Upper lobe of left lung (tissue), 6 donors: ENCODE data around the gene KIAA1549. TPM values are rescaled to one million over a fixed set of nuclear protein-coding genes. Genes with fewer than 3 reads are reported as not detected.
A peak's percentile ranks its signal among the peaks of the same experiment; 100 is the strongest.

ENCODE experiments used
- ATAC-seq, 2 donors: fragments of 200-7000 bp; cut with Tn5 transposase; one replicate each; pipeline ENCODE4 v1.9.1; 2022; ENCODE audit warnings: mild to moderate bottlenecking in 2 of 2, moderate library complexity in 2 of 2; ENCODE audit not compliant: low FRiP score in 2 of 2
- DNase-seq, 2 donors: peaks; one replicate each; pipeline ENCODE4 v3.0.0-alpha.2; 2019 to 2020
- H3K27ac ChIP-seq, 4 donors: fragments of 200-600 bp; sonication (generic); one replicate each; pipeline ENCODE4 v1.5.1; 2016 to 2019
- H3K27me3 ChIP-seq, 4 donors: fragments of 200-600 bp; sonication (generic); one replicate each; pipeline ENCODE4 v1.5.1; 2017 to 2019
- H3K36me3 ChIP-seq, 4 donors: fragments of 200-600 bp; sonication (generic); one replicate each; pipeline ENCODE4 v1.5.1; 2016 to 2019
- H3K4me1 ChIP-seq, 4 donors: fragments of 200-600 bp; sonication (generic); one replicate each; pipeline ENCODE4 v1.5.1; 2018 to 2019
- H3K4me3 ChIP-seq, 4 donors: fragments of 200-600 bp; sonication (generic); one replicate each; pipeline ENCODE4 v1.5.1; 2017 to 2019; ENCODE audit warnings: mild to moderate bottlenecking in 2 of 4, moderate library complexity in 1 of 4
- H3K9me3 ChIP-seq, 4 donors: fragments of 200-600 bp; sonication (generic); one replicate each; pipeline ENCODE4 v1.5.1; 2018 to 2019
- EP300 ChIP-seq, 4 donors: sonication (generic); formaldehyde crosslinking; IDR thresholded peaks; one replicate each; pipeline ENCODE4 v1.5.1; 2017; ENCODE audit warnings: antibody characterized with exemption in 4 of 4, control low read depth in 2 of 4
- POLR2A ChIP-seq, 4 donors: fragments of 450-650 bp; IDR thresholded peaks; one replicate each; pipeline ENCODE4 v1.5.1; 2016 to 2017; ENCODE audit warnings: antibody characterized with exemption in 4 of 4, mild to moderate bottlenecking in 2 of 4
- POLR2AphosphoS5 ChIP-seq, 2 donors: sonication (generic); formaldehyde crosslinking; IDR thresholded peaks; one replicate each; pipeline ENCODE4 v1.5.1; 2017; ENCODE audit warnings: antibody characterized with exemption in 2 of 2
- WGBS, 2 donors: methylation state at CpG; one replicate each; pipeline ENCODE4 v1.1.5; 2017 to 2018; 5-methylcytosine and 5-hydroxymethylcytosine counted together
- total RNA-seq, 6 donors: library from RNA; depleted of rRNA in 4 of 6; stranded (reverse); fragments of >200 nt in 4 of 6; gene quantifications; one replicate each; pipeline versions ENCODE4 v1.1.0 to v1.2.1, GENCODE V29; 2016 to 2021
- TF ChIP-seq, protein P1 (sequence below), 6 experiments: fragments of 450-650 bp in 4 of 6; fragments of 200-600 bp in 2 of 6; sonication (generic) in 2 of 6; IDR thresholded peaks; one replicate each; pipeline ENCODE4 v1.5.1; 2016 to 2019; ENCODE audit warnings: antibody characterized with exemption in 6 of 6
- donor health status: DM: no; HTN: no; CAD: no; lungs with moderate emphysema.
- donor health status: DM: no; HTN: yes; CAD: no; lungs with severe emphysema.

KIAA1549 gene
- total RNA-seq, 6 donors from 2014 or later, result 4.1 to 10.2 (median 5.3) TPM

DNA sequence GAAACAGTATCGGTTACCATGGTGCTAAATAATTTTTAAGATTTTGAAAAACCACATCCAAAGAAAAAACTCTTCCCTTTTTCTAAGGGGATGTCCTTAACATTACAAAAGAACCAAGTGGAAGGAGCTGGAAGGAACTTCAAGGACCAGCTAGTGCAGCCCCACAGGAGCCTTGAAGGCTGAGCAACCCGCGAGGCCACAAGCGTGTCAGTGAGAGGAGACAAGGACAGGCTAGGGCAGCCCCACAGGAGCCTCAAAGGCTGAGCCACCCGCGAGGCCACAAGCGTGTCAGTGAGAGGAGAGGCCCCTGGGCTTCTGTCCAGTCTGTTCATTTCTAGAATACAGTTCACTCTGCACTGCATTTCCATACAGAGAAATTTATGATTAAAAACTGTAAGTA lies 103.1 kb downstream of the KIAA1549 start:
- DNase-seq (peak in 1 of 2 donors; percentile 31), ATAC-seq (no peak)
- Histone ChIP-seq H3K4me3 (no peak overlapping the region), H3K27ac (no peak overlapping the region), H3K4me1 (no peaks in the 10 kb centered on the region), H3K36me3 (peaks cover 0 to 22% (median 2%) of the 10 kb centered on the region in 4 donors), H3K9me3 (no peaks in the 10 kb centered on the region), H3K27me3 (no peaks in the 10 kb centered on the region)
- WGBS, 2 donors, result 91 to 95% methylated on average over 7 of the region's 7 CpGs
- no peak for TF ChIP-seq EP300 (IDR thresholded peaks at IDR 0.05)

DNA sequence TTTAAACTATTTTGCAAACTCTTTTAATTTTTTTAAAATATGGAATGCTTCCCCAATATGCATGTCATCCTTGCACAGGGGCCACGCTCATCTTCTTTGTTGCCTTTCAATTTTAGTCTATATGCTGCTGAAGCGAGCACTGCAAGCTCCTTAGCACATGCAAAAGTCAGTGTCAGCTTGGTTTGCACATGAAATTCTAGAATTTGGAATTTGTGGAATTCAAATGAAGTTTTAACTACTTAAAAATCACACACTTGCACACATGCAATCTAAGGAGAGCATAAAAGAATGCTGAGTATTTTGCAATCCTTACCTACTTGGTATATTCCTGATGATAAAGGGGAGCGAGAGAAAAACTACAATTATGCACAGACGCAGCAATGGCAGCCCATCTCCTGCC lies 104.9 kb downstream of the KIAA1549 start:
- TF ChIP-seq EP300 (IDR thresholded peaks at IDR 0.05) (no peak), POLR2A (IDR thresholded peaks at IDR 0.05) (no peak), POLR2AphosphoS5 (IDR thresholded peaks at IDR 0.05) (no peak)
- TF ChIP-seq, protein P1, sequence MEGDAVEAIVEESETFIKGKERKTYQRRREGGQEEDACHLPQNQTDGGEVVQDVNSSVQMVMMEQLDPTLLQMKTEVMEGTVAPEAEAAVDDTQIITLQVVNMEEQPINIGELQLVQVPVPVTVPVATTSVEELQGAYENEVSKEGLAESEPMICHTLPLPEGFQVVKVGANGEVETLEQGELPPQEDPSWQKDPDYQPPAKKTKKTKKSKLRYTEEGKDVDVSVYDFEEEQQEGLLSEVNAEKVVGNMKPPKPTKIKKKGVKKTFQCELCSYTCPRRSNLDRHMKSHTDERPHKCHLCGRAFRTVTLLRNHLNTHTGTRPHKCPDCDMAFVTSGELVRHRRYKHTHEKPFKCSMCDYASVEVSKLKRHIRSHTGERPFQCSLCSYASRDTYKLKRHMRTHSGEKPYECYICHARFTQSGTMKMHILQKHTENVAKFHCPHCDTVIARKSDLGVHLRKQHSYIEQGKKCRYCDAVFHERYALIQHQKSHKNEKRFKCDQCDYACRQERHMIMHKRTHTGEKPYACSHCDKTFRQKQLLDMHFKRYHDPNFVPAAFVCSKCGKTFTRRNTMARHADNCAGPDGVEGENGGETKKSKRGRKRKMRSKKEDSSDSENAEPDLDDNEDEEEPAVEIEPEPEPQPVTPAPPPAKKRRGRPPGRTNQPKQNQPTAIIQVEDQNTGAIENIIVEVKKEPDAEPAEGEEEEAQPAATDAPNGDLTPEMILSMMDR (IDR thresholded peaks at IDR 0.05), result no peak
- no peak for DNase-seq
- WGBS, 2 donors, result 69 to 93% methylated on average over 4 of the region's 4 CpGs
- ATAC-seq, result no peak
- H3K36me3 ChIP-seq, result peaks cover 0 to 22% (median 2%) of the 10 kb centered on the region in 4 donors
- no peak overlapping the region for H3K27ac ChIP-seq
- H3K27me3 ChIP-seq, result no peaks in the 10 kb centered on the region
- no peak overlapping the region for H3K4me3 ChIP-seq
- H3K9me3 ChIP-seq, result no peaks in the 10 kb centered on the region
- H3K4me1 ChIP-seq, result no peaks in the 10 kb centered on the region

DNA sequence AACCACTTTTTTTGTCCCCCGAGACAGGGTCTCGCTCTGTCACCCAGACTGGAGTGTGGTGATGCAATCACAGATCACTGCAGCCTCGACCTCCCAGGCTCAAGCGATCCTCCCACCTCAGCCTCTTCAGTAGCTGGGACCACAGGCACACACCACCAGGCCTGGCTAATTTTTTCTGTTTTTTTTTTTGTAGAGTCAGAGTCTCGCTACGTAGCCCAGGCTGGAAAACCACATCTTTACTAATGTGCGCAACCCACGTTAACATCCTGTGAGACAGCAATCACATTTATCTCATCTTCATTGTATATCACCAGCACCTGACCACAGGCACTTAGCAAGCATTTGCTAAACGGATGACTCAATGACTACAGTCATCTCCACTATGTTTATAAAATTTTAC lies 105.4 kb downstream of the KIAA1549 start:
- Histone ChIP-seq H3K9me3 (no peaks in the 10 kb centered on the region), H3K4me1 (no peaks in the 10 kb centered on the region), H3K27ac (no peak overlapping the region), H3K27me3 (no peaks in the 10 kb centered on the region), H3K4me3 (no peak overlapping the region), H3K36me3 (peaks cover 0 to 22% (median 4%) of the 10 kb centered on the region in 4 donors)
- no peak for DNase-seq
- 79 to 83% methylated on average over 9 of the region's 9 CpGs for WGBS, 2 donors
- no peak for TF ChIP-seq EP300 (IDR thresholded peaks at IDR 0.05)
- TF ChIP-seq POLR2A (IDR thresholded peaks at IDR 0.05), result no peak
- TF ChIP-seq, protein P1 (IDR thresholded peaks at IDR 0.05), result no peak
- no peak for ATAC-seq

DNA sequence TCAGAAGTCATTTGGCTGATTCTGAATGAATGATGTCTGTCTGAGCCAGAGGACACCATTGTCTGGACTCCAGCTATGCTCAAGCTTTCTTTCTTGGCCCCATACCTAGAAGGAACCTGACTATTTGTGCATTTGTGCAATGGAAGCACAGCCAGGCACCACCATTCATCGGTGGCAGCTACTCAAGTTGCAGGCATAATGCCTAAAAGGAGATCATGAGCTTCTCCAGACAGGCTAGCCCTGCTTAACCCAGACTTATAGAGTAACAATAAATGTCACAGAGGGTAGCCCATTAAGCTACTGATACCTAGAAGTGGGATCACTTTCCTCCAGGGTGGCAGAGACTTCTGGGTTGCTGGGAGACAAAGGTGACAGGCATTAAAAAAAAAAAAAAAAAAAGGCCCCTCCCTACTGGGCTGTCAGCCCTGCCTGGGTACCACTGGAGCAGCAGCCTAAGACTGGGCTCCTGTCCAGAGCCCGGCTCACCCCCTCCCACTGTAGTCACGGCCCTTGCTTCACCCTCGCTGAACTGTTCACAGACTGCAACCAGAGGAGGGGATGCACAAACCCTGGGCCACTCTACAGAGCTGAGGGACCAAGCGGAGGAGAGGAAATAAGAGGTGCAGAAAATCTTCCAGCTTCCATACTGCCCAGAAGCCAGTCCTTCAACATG lies 107.8 kb downstream of the KIAA1549 start:
- Histone ChIP-seq H3K27me3 (no peaks in the 10 kb centered on the region), H3K9me3 (no peaks in the 10 kb centered on the region), H3K4me1 (no peaks in the 10 kb centered on the region), H3K36me3 (peaks cover 0 to 16% (median 10%) of the 10 kb centered on the region in 4 donors), H3K4me3 (no peak overlapping the region), H3K27ac (no peak overlapping the region)
- TF ChIP-seq POLR2A (IDR thresholded peaks at IDR 0.05), result no peak
- TF ChIP-seq EP300 (IDR thresholded peaks at IDR 0.05), result no peak
- TF ChIP-seq POLR2AphosphoS5 (IDR thresholded peaks at IDR 0.05), result no peak
- TF ChIP-seq, protein P1 (IDR thresholded peaks at IDR 0.05), result no peak
- ATAC-seq, result no peak
- DNase-seq, result no peak
- 76 to 81% methylated on average over 5 of the region's 5 CpGs for WGBS, 2 donors

DNA sequence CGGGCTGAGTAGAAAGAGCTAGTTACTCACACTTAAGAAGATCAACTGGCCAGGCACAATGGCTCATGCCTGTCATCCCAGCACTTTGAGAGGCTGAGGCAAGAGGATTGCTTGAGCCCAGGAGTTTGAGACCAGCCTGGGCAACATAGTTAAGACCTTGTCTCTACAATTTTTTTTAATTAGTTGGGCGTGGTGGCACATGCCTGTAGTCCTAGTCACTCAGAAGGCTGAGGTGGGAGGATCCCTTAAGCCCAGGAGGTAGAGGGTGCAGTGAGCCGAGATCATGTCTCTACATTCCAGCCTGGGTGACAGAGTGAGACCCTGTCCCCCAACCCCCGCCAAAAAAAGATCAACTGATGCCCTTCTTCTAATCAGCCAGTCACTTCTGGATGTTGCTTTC lies 108.6 kb downstream of the KIAA1549 start:
- ATAC-seq (no peak), DNase-seq (no peak)
- TF ChIP-seq POLR2A (IDR thresholded peaks at IDR 0.05) (no peak), EP300 (IDR thresholded peaks at IDR 0.05) (no peak), POLR2AphosphoS5 (IDR thresholded peaks at IDR 0.05) (no peak)

DNA sequence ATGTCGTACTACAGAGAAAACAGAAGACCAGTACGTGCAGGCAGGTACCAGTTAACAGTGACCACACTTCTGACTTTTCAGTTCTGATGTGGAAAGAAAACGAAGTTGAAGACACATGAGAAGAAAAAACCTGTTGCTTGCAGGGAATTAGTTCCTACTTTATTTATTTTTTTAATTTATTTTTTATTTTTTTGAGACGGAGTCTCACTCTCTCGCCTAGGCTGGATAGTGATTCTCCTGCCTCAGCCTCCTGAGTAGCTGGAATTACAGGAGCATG lies 109.4 kb downstream of the KIAA1549 start:
- no peak for ATAC-seq
- H3K4me1 ChIP-seq, result no peaks in the 10 kb centered on the region
- peaks cover 0 to 21% (median 13%) of the 10 kb centered on the region in 4 donors for H3K36me3 ChIP-seq
- 93 to 95% methylated on average over 5 of the region's 5 CpGs for WGBS, 2 donors
- no peak overlapping the region for H3K4me3 ChIP-seq
- no peaks in the 10 kb centered on the region for H3K9me3 ChIP-seq
- H3K27me3 ChIP-seq, result no peaks in the 10 kb centered on the region
- no peak overlapping the region for H3K27ac ChIP-seq
- TF ChIP-seq, protein P1 (IDR thresholded peaks at IDR 0.05), result no peak
- TF ChIP-seq EP300 (IDR thresholded peaks at IDR 0.05) (no peak), POLR2AphosphoS5 (IDR thresholded peaks at IDR 0.05) (no peak), POLR2A (IDR thresholded peaks at IDR 0.05) (no peak)
- DNase-seq, result no peak

More for the DNA sequence above, 108.6 kb downstream of the KIAA1549 start:
- no peaks in the 10 kb centered on the region for H3K27me3 ChIP-seq
- H3K27ac ChIP-seq, result no peak overlapping the region
- no peaks in the 10 kb centered on the region for H3K9me3 ChIP-seq
- H3K36me3 ChIP-seq, result peaks cover 0 to 15% (median 12%) of the 10 kb centered on the region in 4 donors
- no peaks in the 10 kb centered on the region for H3K4me1 ChIP-seq
- no peak overlapping the region for H3K4me3 ChIP-seq
- 92% methylated on average over 3 to 4 of the region's 4 CpGs for WGBS, 2 donors
